Measurements from ENCODE around the gene GLP2R.

GLP2R gene

GRCh38 chr17:9814337-9814945 is 11.3 kb upstream of the GLP2R start:
- DNase-seq: no peak

GRCh38 chr17:9816472-9816871 is 9.3 kb upstream of the GLP2R start:
- no peak for DNase-seq

- DNase-seq: no peak
Observed at GRCh38 chr17:9817086-9817485, 8.6 kb upstream of the GLP2R start.

GRCh38 chr17:9818760-9819159 is 7.0 kb upstream of the GLP2R start:
- no peak for DNase-seq

GRCh38 chr17:9820448-9820847 is 5.3 kb upstream of the GLP2R start:
- DNase-seq: no peak

GRCh38 chr17:9821921-9822320 is 3.8 kb upstream of the GLP2R start, which contains the start of gene GSG1L2:
Gene GSG1L2 (minus strand): TSS chr17:9822079. CDS start chr17:9822071, 8 bp downstream.
- DNase-seq: no peak

- DNase-seq: no peak
Observed at GRCh38 chr17:9824094-9824493, 1.6 kb upstream of the GLP2R start.

- DNase-seq: no peak
Observed at GRCh38 chr17:9824797-9825338, 856 bp upstream of the GLP2R start.

GRCh38 chr17:9828296-9829295 is 2.9 kb downstream of the GLP2R start:
- no peak for DNase-seq

- no peak for DNase-seq
Observed at GRCh38 chr17:9829343-9829742, 3.6 kb downstream of the GLP2R start.

GRCh38 chr17:9830711-9831110 is 5.0 kb downstream of the GLP2R start:
- DNase-seq: no peak

- no peak for DNase-seq
Observed at GRCh38 chr17:9833922-9834321, 8.2 kb downstream of the GLP2R start.

GRCh38 chr17:9837551-9838471 is 12.1 kb downstream of the GLP2R start:
- no peak for DNase-seq

- no peak for DNase-seq
Observed at GRCh38 chr17:9839433-9839832, 13.7 kb downstream of the GLP2R start.

- DNase-seq: no peak
Observed at GRCh38 chr17:9842057-9842758, 16.5 kb downstream of the GLP2R start.

- DNase-seq: no peak
Observed at GRCh38 chr17:9843152-9844010, 17.7 kb downstream of the GLP2R start.

GRCh38 chr17:9844153-9844552 is 18.4 kb downstream of the GLP2R start:
- DNase-seq: no peak

GRCh38 chr17:9845306-9845705 is 19.6 kb downstream of the GLP2R start:
- no peak for DNase-seq

- no peak for DNase-seq
Observed at GRCh38 chr17:9850151-9850550, 24.4 kb downstream of the GLP2R start.

- no peak for DNase-seq
Observed at GRCh38 chr17:9854255-9854654, 28.5 kb downstream of the GLP2R start.

- DNase-seq: no peak
Observed at GRCh38 chr17:9855036-9855435, 29.3 kb downstream of the GLP2R start.

Data from CD4-positive, alpha-beta T cell treated with Interleukin-1 beta for 1 hour (primary cell).